Measurements from ENCODE around the gene ZNF827.

The ZNF827 gene

DNA sequence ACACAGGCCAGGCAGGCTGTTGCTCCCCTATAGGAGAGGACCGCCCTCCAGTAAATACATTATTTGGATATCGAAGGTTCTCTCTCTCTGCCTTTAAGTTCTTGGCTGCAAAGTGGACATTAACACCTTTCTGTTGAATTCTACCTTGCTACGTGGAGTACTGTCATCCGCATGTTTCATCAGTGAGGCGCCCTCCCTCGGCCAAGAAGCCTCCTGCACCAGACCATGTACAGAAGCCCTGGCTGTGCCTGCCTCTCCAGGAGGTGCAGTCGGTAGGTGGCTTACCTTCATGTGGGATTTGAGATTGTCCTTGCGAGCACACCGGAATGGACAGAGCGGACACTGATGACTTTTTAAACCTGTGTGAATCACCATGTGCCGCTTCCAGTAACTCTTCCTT is 46.7 kb downstream of the ZNF827 start:
- Histone ChIP-seq H3K9me3 (no peaks in the 10 kb centered on the region), H3K36me3 (replicated peaks) (no peaks in the 10 kb centered on the region), H3K4me3 (no peak overlapping the region), H3K27me3 (ENCODE audit: low read depth) (no peaks in the 10 kb centered on the region), H3K4me1 (peaks cover 6% of the 10 kb centered on the region; the same call in 1 of the 2 replicates)
- in situ Hi-C loops (cut with MboI; ENCODE audit: low sequenced_read_pairs), result no loop called here
- no peak for DNase-seq (ENCODE audit: low spot score in 2 of 2)

GRCh38 chr4:145890689-145891088 is 47.9 kb downstream of the ZNF827 start:
- H3K4me1 ChIP-seq, result peaks cover 6% of the 10 kb centered on the region; the same call in 1 of the 2 replicates
- no peak for DNase-seq (ENCODE audit: low spot score in 2 of 2)
- peaks cover 5% of the 10 kb centered on the region; the same call in 1 of the 2 replicates for H3K36me3 ChIP-seq (replicated peaks)
- in situ Hi-C loops (cut with MboI; ENCODE audit: low sequenced_read_pairs), result no loop called here
- H3K9me3 ChIP-seq, result no peaks in the 10 kb centered on the region
- no peaks in the 10 kb centered on the region for H3K27me3 ChIP-seq (ENCODE audit: low read depth)
- H3K4me3 ChIP-seq, result no peak overlapping the region

DNA sequence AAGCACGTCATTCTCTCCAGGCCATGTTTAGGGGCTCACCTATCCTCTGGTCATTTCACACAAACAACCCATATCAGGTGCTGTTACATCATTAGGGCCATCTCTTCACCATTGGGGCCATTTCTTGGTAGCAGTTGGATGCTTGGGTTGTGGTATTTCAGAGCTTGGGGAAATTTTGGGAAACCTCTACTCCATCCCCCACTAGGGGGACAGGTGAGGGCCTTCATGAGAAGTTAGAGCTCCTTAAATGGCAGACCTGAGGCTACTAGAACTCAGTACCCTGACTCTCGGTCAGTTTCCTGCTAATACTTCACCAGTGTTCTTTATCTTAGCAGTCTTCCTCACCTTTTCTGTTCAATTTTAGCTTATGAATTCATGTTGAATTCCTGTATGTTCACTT is 50.2 kb downstream of the ZNF827 start:
- no peak for DNase-seq (ENCODE audit: low spot score in 2 of 2)
- Histone ChIP-seq H3K4me3 (no peak overlapping the region), H3K4me1 (peaks cover 3% of the 10 kb centered on the region; the same call in 1 of the 2 replicates), H3K9me3 (no peaks in the 10 kb centered on the region), H3K27me3 (ENCODE audit: low read depth) (no peaks in the 10 kb centered on the region), H3K36me3 (replicated peaks) (peaks cover 10% of the 10 kb centered on the region; the same call in 1 of the 2 replicates)
- in situ Hi-C loops (cut with MboI; ENCODE audit: low sequenced_read_pairs), result no loop called here

GRCh38 chr4:145887241-145887991 is 51.2 kb downstream of the ZNF827 start:
- in situ Hi-C loops (cut with MboI; ENCODE audit: low sequenced_read_pairs), result no loop called here
- peaks cover 10% of the 10 kb centered on the region; the same call in 1 of the 2 replicates for H3K36me3 ChIP-seq (replicated peaks)
- no peak for DNase-seq (ENCODE audit: low spot score in 2 of 2)

DNA sequence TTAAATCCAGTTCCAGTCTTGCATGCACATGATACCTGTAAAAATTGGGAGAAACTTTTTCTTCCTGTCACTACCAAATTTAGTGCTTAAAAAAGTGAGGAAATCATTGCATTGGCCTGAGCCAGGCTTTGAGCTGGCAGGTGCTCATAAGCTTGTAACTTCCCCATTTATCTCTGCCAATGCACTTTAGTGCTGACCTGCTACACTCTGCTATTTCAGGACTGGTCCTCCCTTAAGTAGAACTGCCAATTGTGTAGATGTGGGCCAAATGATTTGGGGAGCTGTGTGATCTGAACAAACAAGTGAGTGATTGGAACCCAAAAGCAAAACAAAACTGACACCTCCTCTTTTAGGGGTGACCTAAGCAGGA is 51.8 kb downstream of the ZNF827 start:
- in situ Hi-C loops (cut with MboI; ENCODE audit: low sequenced_read_pairs), result no loop called here
- DNase-seq (ENCODE audit: low spot score in 2 of 2), result no peak
- Histone ChIP-seq H3K4me3 (no peak overlapping the region), H3K36me3 (replicated peaks) (peaks cover 10% of the 10 kb centered on the region; the same call in 1 of the 2 replicates), H3K9me3 (no peaks in the 10 kb centered on the region), H3K27me3 (ENCODE audit: low read depth) (no peaks in the 10 kb centered on the region), H3K4me1 (peaks cover 3% of the 10 kb centered on the region; the same call in 1 of the 2 replicates)

More at GRCh38 chr4:145887241-145887991, 51.2 kb downstream of the ZNF827 start:
- Histone ChIP-seq H3K9me3 (no peaks in the 10 kb centered on the region), H3K27me3 (ENCODE audit: low read depth) (no peaks in the 10 kb centered on the region), H3K4me1 (peaks cover 3% of the 10 kb centered on the region; the same call in 1 of the 2 replicates), H3K4me3 (no peak overlapping the region)

DNA sequence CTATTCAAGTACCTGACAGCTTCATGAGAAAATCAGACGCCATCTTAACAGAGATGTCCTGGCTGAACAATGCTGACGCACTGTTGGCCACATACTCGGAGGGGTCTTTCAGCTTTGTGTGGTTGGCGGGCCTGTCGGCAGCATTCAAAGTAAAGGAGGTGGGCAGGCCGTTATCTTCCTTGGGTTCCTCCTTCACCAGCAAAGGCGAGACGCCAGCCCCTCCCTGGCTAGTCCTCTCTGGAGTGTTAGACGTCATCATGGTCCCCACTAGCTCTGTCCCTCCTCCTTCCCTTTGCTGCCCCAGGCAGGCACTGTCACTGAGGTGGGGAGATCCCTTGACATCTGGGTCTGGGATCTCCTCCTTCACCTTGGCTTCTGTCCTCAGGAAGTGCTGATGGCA is 53.0 kb downstream of the ZNF827 start:
- in situ Hi-C loops (cut with MboI; ENCODE audit: low sequenced_read_pairs), result no loop called here
- Histone ChIP-seq H3K4me3 (no peak overlapping the region), H3K36me3 (replicated peaks) (peaks cover 10% of the 10 kb centered on the region; the same call in 1 of the 2 replicates), H3K4me1 (peaks cover 3% of the 10 kb centered on the region; the same call in 1 of the 2 replicates), H3K27me3 (ENCODE audit: low read depth) (no peaks in the 10 kb centered on the region), H3K9me3 (no peaks in the 10 kb centered on the region)
- DNase-seq (ENCODE audit: low spot score in 2 of 2), result no peak

DNA sequence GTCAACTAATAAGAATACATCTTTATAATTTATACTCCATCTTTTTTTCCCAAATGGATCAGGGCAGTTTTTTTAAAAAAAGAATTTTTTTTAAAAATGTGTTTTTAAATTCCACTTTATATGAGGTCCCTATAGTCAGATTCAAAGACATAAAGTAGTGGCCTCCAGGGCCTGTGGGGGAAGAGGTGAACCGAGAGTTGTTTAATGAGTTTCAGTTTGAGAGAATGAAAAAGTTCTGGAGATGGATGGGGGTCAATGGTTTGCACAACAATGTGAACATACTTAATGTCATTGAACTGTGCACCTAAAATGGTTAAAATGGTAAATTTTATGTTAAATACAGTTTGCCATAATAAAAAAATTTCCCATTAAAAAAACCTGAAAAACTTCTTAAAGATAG is 53.8 kb downstream of the ZNF827 start:
- Histone ChIP-seq H3K4me1 (peaks cover 3% of the 10 kb centered on the region; the same call in 1 of the 2 replicates), H3K36me3 (replicated peaks) (peaks cover 10% of the 10 kb centered on the region; the same call in 1 of the 2 replicates)

DNA sequence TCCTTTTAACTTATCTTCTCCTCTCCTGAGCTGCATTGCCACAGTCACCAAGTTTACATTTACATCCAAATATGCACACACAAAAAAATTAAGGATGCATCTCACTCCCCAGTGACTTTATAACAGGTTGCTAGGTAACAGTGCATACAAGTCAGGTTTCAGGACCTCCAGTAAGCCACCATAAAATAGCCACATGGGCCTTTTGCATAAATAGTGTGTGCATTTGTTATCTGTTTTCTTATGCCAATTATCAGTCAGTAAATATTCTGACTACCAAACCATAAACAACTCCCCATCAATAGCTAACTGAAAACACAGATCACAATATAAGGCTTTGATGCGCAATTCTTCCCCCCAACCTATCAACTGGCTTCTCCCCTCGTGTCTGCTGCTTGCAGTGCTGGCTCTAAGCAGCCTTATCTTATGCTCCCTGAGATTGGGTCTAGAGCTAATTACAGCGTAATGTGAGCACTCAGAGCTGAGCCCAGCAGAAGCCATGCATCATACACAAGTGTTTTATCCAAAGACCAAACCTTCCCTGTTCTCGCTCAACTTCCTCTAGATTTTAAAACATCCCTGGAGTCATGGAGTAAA is 55.4 kb downstream of the ZNF827 start:
- peaks cover 3% of the 10 kb centered on the region; the same call in 1 of the 2 replicates for H3K4me1 ChIP-seq
- no peak for DNase-seq (ENCODE audit: low spot score in 2 of 2)
- no peaks in the 10 kb centered on the region for H3K9me3 ChIP-seq
- H3K36me3 ChIP-seq (replicated peaks), result peaks cover 10% of the 10 kb centered on the region; the same call in 1 of the 2 replicates
- H3K4me3 ChIP-seq, result no peak overlapping the region
- no peaks in the 10 kb centered on the region for H3K27me3 ChIP-seq (ENCODE audit: low read depth)
- in situ Hi-C loops (cut with MboI; ENCODE audit: low sequenced_read_pairs), result no loop called here

More for the DNA sequence above, 53.8 kb downstream of the ZNF827 start:
- DNase-seq (ENCODE audit: low spot score in 2 of 2), result no peak
- Histone ChIP-seq H3K27me3 (ENCODE audit: low read depth) (no peaks in the 10 kb centered on the region), H3K4me3 (no peak overlapping the region), H3K9me3 (no peaks in the 10 kb centered on the region)
- in situ Hi-C loops (cut with MboI; ENCODE audit: low sequenced_read_pairs), result no loop called here

DNA sequence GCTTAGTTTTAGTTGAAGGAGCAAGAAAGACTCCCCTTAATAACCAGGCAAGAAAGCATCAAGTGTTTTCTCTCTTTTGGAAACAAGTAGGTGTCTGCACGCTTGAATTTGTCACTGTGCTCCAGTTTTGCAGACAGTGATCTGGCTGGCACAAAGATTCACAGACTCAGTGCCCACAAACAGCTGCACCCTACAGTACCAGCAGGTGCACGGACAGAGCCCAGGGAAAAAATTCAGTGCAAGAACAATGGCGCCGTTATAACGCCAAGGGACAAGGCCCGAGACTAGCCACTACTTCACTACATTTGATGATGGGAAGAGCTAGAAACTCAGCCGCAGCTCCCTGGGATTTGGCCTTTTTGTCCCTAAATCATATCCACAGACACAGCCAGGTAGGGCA is 56.0 kb downstream of the ZNF827 start:
- no peak overlapping the region for H3K4me3 ChIP-seq
- DNase-seq (ENCODE audit: low spot score in 2 of 2), result no peak
- peaks cover 3% of the 10 kb centered on the region; the same call in 1 of the 2 replicates for H3K4me1 ChIP-seq
- peaks cover 10% of the 10 kb centered on the region; the same call in 1 of the 2 replicates for H3K36me3 ChIP-seq (replicated peaks)
- H3K9me3 ChIP-seq, result no peaks in the 10 kb centered on the region
- H3K27me3 ChIP-seq (ENCODE audit: low read depth), result no peaks in the 10 kb centered on the region
- in situ Hi-C loops (cut with MboI; ENCODE audit: low sequenced_read_pairs), result no loop called here

GRCh38 chr4:145881989-145882388 is 56.6 kb downstream of the ZNF827 start:
- Histone ChIP-seq H3K4me1 (peaks cover 3% of the 10 kb centered on the region; the same call in 1 of the 2 replicates), H3K4me3 (no peak overlapping the region), H3K36me3 (replicated peaks) (peaks cover 10% of the 10 kb centered on the region; the same call in 1 of the 2 replicates), H3K9me3 (no peaks in the 10 kb centered on the region), H3K27me3 (ENCODE audit: low read depth) (no peaks in the 10 kb centered on the region)
- DNase-seq (ENCODE audit: low spot score in 2 of 2), result no peak
- in situ Hi-C loops (cut with MboI; ENCODE audit: low sequenced_read_pairs), result no loop called here

DNA sequence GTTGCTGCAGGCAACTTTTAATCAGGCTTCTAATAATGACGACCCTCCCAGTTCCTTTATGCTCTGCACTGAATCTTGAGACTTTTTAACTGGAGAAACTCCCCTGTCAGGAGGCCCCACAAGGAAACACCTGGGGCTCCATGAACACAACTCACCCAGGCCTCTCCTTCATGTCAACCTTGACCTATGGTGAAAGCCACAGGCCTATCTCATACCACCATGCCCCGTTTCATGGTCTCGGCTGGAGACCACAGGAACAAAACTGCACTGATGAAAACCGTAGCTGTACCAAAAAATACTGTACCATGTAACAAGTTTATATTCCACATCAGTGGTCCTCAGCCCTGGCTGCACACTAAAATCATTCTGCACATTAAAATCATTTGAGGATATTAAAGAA is 57.0 kb downstream of the ZNF827 start:
- no peak overlapping the region for H3K4me3 ChIP-seq
- no peaks in the 10 kb centered on the region for H3K27me3 ChIP-seq (ENCODE audit: low read depth)
- no peak for DNase-seq (ENCODE audit: low spot score in 2 of 2)
- in situ Hi-C loops (cut with MboI; ENCODE audit: low sequenced_read_pairs), result no loop called here
- H3K9me3 ChIP-seq, result no peaks in the 10 kb centered on the region
- H3K36me3 ChIP-seq (replicated peaks), result peaks cover 11% of the 10 kb centered on the region; the same call in 1 of the 2 replicates
- peaks cover 3% of the 10 kb centered on the region; the same call in 1 of the 2 replicates for H3K4me1 ChIP-seq

DNA sequence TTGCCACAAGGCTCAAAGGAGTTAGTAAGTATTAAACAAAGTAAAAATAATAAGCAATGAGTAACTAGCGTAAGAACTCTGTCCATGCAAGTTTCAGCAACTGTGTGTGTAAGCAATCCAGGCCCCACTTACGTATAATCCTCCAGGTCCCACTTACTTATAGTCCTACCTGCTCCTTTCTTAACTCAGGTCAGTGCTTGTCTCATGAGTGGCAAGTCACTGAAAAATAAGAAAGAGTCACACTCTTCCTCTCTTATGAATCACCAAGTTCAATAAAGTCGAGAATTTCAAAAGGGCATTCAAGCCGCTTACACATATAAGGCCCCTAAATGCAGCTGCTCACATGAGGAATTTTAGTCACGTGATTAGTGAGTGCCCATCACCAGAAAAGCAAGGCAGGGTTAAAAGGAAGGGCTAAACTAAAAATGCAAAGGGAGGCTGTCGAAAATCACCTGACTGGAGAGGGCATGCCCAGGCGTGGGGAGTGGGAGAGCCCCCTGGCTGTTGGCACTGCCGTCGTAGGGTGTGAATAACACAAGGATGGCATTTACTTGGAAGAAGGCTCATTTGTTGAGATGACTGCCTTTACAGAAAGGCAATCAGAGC is 58.2 kb downstream of the ZNF827 start:
- H3K4me1 ChIP-seq, result peaks cover 3% of the 10 kb centered on the region; the same call in 1 of the 2 replicates
- H3K4me3 ChIP-seq, result no peak overlapping the region
- H3K9me3 ChIP-seq, result no peaks in the 10 kb centered on the region
- in situ Hi-C loops (cut with MboI; ENCODE audit: low sequenced_read_pairs), result no loop called here
- no peaks in the 10 kb centered on the region for H3K27me3 ChIP-seq (ENCODE audit: low read depth)
- DNase-seq (ENCODE audit: low spot score in 2 of 2), result no peak
- H3K36me3 ChIP-seq (replicated peaks), result peaks cover 9% of the 10 kb centered on the region; the same call in 1 of the 2 replicates

DNA sequence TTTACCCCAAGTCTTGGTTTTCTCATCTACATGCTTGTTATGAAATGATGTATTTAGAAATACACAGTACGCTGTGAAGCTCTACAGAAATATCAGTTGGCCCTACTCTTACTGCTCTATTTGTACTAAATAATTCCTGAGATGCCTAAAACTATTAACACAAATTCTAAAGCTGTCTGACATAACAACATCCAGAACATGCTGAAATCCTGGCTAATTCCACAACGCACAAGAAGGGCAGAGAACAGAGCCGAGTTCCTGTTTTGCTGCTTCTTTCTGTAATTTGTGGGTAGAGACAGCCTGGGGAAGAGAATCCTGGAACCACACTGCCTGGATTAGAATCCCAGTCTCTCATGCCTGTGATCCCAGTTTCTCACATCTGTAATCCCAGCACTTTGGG is 59.0 kb downstream of the ZNF827 start:
- H3K36me3 ChIP-seq (replicated peaks), result peaks cover 6% of the 10 kb centered on the region; the same call in 1 of the 2 replicates
- peaks cover 2% of the 10 kb centered on the region; the same call in 1 of the 2 replicates for H3K4me1 ChIP-seq
- no peak for DNase-seq (ENCODE audit: low spot score in 2 of 2)
- H3K4me3 ChIP-seq, result no peak overlapping the region
- H3K9me3 ChIP-seq, result no peaks in the 10 kb centered on the region
- in situ Hi-C loops (cut with MboI; ENCODE audit: low sequenced_read_pairs), result no loop called here
- no peaks in the 10 kb centered on the region for H3K27me3 ChIP-seq (ENCODE audit: low read depth)

Measured in HAP-1 (cell line).